Progenitor cell of endocrine pancreas (in vitro differentiated cells): ENCODE data around the gene MLF2. TPM values are rescaled to one million over a fixed set of nuclear protein-coding genes. Genes with fewer than 3 reads are reported as not detected.

Experiments used
- DNase-seq: peaks from one replicate; pipeline ENCODE4 v3.0.0; 2021; ENCODE audit warnings: low spot score; ENCODE audit not compliant: unreplicated experiment
- H3K27ac Mint-ChIP-seq: 2 replicates; pipeline ENCODE4 v1.8.0; 2021; ENCODE audit warnings: mild to moderate bottlenecking, moderate library complexity, mixed read lengths
- H3K27me3 Mint-ChIP-seq: 2 replicates; pipeline ENCODE4 v1.8.0; 2021; ENCODE audit warnings: mixed read lengths
- H3K36me3 Mint-ChIP-seq: 2 replicates; pipeline ENCODE4 v1.8.0; 2022; ENCODE audit warnings: mixed read lengths; ENCODE audit not compliant: insufficient read depth
- H3K4me1 Mint-ChIP-seq: 2 replicates; pipeline ENCODE4 v1.8.0; 2021; ENCODE audit warnings: low read depth, mixed read lengths
- H3K4me3 Mint-ChIP-seq: 2 replicates; pipeline ENCODE4 v1.8.0; 2021; ENCODE audit warnings: low read depth, mild to moderate bottlenecking, moderate library complexity, mixed read lengths
- H3K9me3 Mint-ChIP-seq: 2 replicates; pipeline ENCODE4 v1.8.0; 2021; ENCODE audit warnings: low read depth, mixed read lengths
- CTCF ChIP-seq: fragments of 200-600 bp; sonication (generic); IDR thresholded peaks from one replicate; pipeline ENCODE4 v1.5.0; 2021; ENCODE audit warnings: antibody characterized with exemption, mild to moderate bottlenecking; ENCODE audit not compliant: unreplicated experiment
- total RNA-seq: library from RNA; stranded (reverse); gene quantifications from 2 replicates; pipeline ENCODE4 v1.2.1, GENCODE V29; 2021

The MLF2 gene
- total RNA-seq, 1 donor from 2014 or later, result 281 TPM

- Mint-ChIP-seq H3K4me3 (peak overlapping the region; percentile 7), H3K27me3 (peaks cover 79% of the 10 kb centered on the region), H3K27ac (no peak overlapping the region), H3K9me3 (no peaks in the 10 kb centered on the region), H3K36me3 (peaks cover 18% of the 10 kb centered on the region), H3K4me1 (peaks cover 39% of the 10 kb centered on the region)
- no peak for TF ChIP-seq CTCF
- no peak for DNase-seq
These were observed 22.5 kb upstream of the MLF2 start for GRCh38 chr12:6775185-6776174.

GRCh38 chr12:6774499-6775062, 21.6 kb upstream of the MLF2 start:
- DNase-seq, result no peak
- peaks cover 23% of the 10 kb centered on the region for H3K36me3 Mint-ChIP-seq
- TF ChIP-seq CTCF, result no peak
- H3K9me3 Mint-ChIP-seq, result no peaks in the 10 kb centered on the region
- no peak overlapping the region for H3K27ac Mint-ChIP-seq
- peaks cover 74% of the 10 kb centered on the region for H3K27me3 Mint-ChIP-seq
- H3K4me1 Mint-ChIP-seq, result peaks cover 39% of the 10 kb centered on the region
- H3K4me3 Mint-ChIP-seq, result no peak overlapping the region

GRCh38 chr12:6773590-6774351, 20.8 kb upstream of the MLF2 start:
- H3K27me3 Mint-ChIP-seq, result peaks cover 73% of the 10 kb centered on the region
- peaks cover 44% of the 10 kb centered on the region for H3K4me1 Mint-ChIP-seq
- H3K36me3 Mint-ChIP-seq, result peaks cover 26% of the 10 kb centered on the region
- no peak for TF ChIP-seq CTCF
- H3K4me3 Mint-ChIP-seq, result no peak overlapping the region
- DNase-seq, result no peak
- no peaks in the 10 kb centered on the region for H3K9me3 Mint-ChIP-seq
- H3K27ac Mint-ChIP-seq, result no peak overlapping the region

- Mint-ChIP-seq H3K27ac (no peak overlapping the region), H3K4me1 (peaks cover 44% of the 10 kb centered on the region), H3K27me3 (peaks cover 65% of the 10 kb centered on the region), H3K36me3 (peaks cover 26% of the 10 kb centered on the region), H3K9me3 (no peaks in the 10 kb centered on the region), H3K4me3 (no peak overlapping the region)
- TF ChIP-seq CTCF, result no peak
- DNase-seq, result no peak
These were observed 20.0 kb upstream of the MLF2 start for GRCh38 chr12:6772726-6773589.
